ENCODE data around the gene PAX1.

GRCh38 chr20:21712443-21713059 is 7.1 kb downstream of the PAX1 start:
- TF ChIP-seq POLR2A (IDR thresholded peaks at IDR 0.05) (no peak), CTCF (IDR thresholded peaks at IDR 0.05) (no peak)
